Measurements from ENCODE around the gene CSGALNACT2.

The CSGALNACT2 gene

DNA sequence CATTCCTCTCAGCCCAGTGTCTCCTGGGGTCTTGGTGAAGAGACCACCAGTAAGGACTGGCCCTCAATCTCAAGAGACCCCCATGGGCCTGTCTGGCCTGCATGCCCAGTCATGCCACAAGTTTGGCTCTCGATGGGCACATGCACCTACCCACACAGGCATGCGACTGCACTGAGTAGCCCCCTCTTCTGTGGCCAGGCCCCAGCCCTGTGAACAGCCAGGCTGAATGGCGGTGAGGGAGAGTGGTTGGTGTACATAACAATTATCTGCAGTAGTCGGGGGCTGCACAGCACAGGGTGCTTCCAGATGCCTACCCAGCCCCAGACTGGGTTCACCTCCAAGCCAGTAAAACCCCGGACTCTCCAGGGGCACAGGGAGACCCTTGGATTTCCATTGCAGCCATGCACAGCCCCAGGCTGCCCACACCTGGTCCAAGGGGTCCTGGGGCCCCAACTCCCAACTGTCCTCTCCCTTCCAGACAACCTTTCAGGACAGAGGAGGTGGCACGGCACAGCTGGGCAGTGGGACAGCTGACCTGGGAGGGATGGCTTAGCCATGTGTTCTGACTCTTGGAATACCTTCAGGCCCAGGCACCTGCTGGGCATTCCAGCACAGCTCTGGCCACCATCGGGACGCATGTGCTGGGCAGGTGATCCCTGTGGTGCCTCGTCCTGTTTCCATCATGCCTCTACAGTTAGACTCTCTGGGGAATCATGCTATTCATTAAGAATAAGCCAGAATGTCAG, 21.0 kb upstream of the CSGALNACT2 start:
- TF ChIP-seq, protein P1, sequence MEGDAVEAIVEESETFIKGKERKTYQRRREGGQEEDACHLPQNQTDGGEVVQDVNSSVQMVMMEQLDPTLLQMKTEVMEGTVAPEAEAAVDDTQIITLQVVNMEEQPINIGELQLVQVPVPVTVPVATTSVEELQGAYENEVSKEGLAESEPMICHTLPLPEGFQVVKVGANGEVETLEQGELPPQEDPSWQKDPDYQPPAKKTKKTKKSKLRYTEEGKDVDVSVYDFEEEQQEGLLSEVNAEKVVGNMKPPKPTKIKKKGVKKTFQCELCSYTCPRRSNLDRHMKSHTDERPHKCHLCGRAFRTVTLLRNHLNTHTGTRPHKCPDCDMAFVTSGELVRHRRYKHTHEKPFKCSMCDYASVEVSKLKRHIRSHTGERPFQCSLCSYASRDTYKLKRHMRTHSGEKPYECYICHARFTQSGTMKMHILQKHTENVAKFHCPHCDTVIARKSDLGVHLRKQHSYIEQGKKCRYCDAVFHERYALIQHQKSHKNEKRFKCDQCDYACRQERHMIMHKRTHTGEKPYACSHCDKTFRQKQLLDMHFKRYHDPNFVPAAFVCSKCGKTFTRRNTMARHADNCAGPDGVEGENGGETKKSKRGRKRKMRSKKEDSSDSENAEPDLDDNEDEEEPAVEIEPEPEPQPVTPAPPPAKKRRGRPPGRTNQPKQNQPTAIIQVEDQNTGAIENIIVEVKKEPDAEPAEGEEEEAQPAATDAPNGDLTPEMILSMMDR (IDR thresholded peaks at IDR 0.05; ENCODE audit: low read depth, low read length), result no peak
- H3K4me3 ChIP-seq (replicated peaks in 1 of 2; ENCODE audit: low read depth in 2 of 2, low read length in 2 of 2), result no peak overlapping the region
- no peak for DNase-seq (ENCODE audit: low read depth in 2 of 2)

DNA sequence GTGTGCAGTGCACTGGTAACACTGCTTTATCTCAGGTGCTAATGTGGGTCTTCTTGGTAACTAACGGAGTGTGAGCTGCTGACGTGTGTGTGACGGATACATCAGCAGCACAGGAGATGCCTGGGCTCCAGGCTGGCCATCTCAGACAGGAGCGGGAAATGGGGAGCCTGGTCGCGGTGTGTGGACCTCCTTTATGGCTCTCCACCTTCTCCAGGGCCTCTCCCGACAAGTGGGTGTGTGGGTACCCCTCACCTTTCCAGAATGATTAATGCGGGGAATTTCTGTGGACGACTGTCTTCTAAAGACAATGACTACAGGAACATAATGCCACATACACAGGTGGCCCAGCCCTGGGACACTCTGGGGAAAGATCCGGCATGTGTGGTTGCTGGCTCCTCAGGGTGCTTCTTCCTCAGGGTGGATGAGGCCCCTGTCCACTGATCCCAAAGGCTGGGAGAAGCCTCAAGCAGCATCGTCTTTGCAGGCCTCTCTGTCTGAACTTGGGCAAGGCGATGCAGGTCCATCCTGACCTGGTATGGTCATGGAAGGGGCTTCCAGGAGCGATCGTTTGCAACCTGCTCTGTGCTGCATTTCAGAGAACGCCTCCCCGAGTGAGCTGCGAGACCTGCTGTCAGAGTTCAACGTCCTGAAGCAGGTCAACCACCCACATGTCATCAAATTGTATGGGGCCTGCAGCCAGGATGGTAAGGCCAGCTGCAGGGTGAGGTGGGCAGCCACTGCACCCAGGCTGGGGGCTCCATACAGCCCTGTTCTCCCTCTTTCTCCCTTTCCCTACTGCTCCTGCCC, 20.3 kb upstream of the CSGALNACT2 start:
- no peak overlapping the region for H3K4me3 ChIP-seq (replicated peaks in 1 of 2; ENCODE audit: low read depth in 2 of 2, low read length in 2 of 2)
- TF ChIP-seq, protein P1 (IDR thresholded peaks at IDR 0.05; ENCODE audit: low read depth, low read length), result no peak
- no peak for DNase-seq (ENCODE audit: low read depth in 2 of 2)

GRCh38 chr10:43118631-43119415, 19.4 kb upstream of the CSGALNACT2 start:
- no peak overlapping the region for H3K4me3 ChIP-seq (replicated peaks in 1 of 2; ENCODE audit: low read depth in 2 of 2, low read length in 2 of 2)
- TF ChIP-seq, protein P1 (IDR thresholded peaks at IDR 0.05; ENCODE audit: low read depth, low read length), result no peak
- DNase-seq (ENCODE audit: low read depth in 2 of 2), result no peak

DNA sequence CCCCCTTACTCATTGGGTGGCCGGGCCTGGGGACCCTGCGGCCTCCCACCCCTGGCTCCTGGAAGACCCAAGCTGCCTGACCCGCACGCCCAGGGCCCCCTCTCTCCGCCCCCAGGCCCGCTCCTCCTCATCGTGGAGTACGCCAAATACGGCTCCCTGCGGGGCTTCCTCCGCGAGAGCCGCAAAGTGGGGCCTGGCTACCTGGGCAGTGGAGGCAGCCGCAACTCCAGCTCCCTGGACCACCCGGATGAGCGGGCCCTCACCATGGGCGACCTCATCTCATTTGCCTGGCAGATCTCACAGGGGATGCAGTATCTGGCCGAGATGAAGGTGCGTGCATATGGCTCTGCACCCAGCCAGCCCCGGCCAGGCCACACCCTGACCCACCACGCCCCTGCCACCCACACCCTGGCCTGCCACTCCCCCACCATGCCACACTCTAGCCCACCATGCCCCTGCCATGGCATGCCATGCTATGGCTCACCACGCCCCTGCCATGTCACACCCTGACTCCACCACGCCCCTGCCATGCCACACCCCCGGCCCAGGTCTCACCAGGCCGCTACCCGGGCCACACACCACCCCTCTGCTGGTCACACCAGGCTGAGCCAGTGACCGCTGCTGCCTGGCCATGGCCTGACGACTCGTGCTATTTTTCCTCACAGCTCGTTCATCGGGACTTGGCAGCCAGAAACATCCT, 18.7 kb upstream of the CSGALNACT2 start:
- TF ChIP-seq, protein P1 (IDR thresholded peaks at IDR 0.05; ENCODE audit: low read depth, low read length), result no peak
- no peak overlapping the region for H3K4me3 ChIP-seq (replicated peaks in 1 of 2; ENCODE audit: low read depth in 2 of 2, low read length in 2 of 2)
- DNase-seq (ENCODE audit: low read depth in 2 of 2), result no peak

DNA sequence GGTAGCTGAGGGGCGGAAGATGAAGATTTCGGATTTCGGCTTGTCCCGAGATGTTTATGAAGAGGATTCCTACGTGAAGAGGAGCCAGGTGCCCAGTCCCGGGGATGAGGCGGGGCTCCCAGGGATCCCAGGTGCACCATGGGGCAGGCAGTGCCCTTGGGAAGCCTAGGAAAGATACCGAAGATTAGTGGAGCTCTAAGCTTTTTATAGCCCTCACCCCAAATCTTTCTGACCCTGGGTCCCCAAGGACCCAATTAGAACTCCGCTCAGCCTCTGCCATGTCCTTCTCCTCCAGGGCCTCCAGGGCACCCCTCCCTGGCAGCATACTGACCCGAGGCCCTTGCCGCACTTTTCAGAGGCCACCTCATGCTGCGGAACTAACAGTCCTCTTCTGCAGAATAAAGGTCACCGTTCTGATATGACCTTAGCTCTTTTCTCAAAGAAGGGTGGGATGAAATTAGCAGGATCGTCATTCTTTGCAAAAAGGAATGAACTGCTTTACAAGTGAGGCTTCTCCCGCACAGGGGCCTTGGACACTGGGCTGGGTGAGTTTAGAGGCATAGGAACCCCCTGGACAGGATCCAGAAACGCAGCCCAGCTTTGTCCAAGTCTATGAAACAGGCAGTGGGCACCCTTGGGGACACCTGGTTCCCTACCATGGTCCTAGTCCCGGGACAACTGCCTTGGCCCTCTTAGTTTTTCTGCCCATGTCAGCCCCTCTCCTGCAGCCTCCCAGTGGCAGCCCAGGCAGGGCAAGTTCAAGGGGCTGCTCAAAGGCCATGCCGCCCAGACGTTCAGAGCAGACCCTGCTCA, 17.9 kb upstream of the CSGALNACT2 start:
- TF ChIP-seq, protein P1 (IDR thresholded peaks at IDR 0.05; ENCODE audit: low read depth, low read length), result no peak
- H3K4me3 ChIP-seq (replicated peaks in 1 of 2; ENCODE audit: low read depth in 2 of 2, low read length in 2 of 2), result no peak overlapping the region
- DNase-seq (ENCODE audit: low read depth in 2 of 2), result no peak
